Kidney tubule cell (primary cell): Measurements from ENCODE around the gene GMPPB.
A peak's percentile ranks its signal among the peaks of the same experiment; 100 is the strongest.
"Not testable (repeated sequence)": the region's sequence is repeated elsewhere in the genome, so short reads cannot be mapped to it uniquely, and the experiment has no call there.

Experiments
- DNase-seq: peaks from one replicate; pipeline ENCODE4 v3.0.0-alpha.2; 2018; ENCODE audit warnings: low spot score

GMPPB gene

DNA sequence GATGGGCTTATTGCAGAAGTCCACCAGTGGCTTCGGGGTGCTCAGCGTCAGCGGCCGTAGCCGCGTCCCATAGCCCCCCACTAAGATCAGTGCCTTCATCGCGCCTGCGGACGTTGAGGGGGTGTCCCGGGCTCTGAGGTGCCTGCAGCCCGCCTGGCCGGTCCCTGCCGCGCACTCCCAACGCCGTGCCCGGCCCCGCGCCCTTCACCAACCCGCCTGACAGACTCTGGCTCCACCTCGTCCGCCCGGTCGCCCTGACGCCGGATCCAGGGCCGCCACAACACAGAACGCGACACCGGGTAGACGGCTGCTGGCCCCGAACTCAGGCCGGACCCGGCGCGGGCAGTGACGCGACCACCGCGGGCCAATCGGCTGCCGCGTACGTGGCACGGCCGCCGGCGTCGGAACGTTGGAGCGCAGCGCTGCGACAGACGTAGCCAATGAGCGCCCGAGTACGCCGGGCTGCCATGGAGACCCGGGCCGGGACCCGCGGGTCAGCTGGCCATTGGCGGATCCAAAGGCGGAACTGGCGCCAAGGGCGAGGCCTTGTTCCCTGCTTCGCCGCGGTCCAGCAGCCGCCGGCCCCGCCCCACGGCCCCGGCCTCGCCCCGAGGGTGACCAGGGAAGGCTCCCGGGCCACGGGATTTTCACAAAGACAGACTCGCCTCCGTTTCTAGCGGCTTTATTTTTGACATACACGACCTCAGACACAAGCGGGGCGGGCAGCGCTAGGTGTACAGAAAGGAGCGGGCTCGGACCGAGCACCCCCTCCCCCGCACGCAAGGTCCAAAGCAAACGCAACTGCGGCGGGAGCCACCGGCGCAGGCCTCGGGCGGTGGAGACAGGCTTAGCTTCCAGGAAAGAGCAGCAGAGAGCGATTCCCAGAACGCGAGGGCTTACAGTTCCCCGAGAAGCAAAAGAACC, at the start of gene GMPPB:
Gene GMPPB (minus strand): TSS at position 324 of the 924 bp plus-strand sequence. CDS start 225 bp downstream, at position 99.
- peak; percentile 98 for DNase-seq

DNA sequence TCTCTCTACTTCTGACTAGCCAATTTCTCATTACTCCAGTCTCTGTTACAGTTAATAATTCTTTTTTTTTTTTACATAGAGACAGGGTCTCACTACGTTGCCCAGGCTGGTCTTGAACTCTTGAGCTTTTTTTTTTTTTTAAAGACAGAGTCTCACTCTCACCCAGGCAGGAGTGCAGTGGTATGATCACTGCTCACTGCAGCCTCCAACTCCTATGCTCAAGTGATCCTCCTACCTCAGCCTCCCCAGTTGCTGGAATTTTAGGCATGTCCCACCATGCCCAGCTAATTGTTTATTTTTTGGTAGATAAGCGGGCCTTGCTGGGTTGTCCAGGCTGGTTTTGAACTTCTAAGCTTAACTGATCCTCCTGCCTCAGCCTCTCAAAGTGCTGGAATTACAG, 49.0 kb upstream of the GMPPB start:
- DNase-seq: no peak

DNA sequence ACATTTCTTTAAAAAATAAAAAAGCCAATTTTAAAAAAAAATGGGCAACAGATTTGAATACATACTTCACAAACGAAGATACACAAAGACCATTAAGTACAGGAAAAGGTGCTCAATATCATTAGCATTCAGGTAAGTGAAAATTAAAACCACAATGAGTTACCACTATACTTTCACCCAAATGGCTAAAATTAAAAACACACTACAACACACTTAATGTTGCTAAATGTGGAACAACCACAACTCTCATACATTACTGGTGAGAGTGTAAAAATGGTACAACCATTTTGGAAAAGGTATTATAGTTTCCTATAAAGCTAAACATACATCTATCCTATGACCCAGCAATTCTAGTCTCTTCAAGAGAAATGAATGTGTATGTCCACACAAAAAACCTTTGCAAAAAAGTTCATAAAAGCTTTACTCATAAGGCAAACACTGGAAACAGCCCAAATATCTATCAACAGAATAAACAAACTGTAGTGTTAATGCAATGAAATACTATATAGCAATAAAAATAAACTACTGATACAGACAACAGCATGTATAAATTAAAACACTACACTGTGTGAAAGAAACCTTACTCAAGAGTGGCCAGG, 47.7 kb upstream of the GMPPB start:
- DNase-seq: no peak

DNA sequence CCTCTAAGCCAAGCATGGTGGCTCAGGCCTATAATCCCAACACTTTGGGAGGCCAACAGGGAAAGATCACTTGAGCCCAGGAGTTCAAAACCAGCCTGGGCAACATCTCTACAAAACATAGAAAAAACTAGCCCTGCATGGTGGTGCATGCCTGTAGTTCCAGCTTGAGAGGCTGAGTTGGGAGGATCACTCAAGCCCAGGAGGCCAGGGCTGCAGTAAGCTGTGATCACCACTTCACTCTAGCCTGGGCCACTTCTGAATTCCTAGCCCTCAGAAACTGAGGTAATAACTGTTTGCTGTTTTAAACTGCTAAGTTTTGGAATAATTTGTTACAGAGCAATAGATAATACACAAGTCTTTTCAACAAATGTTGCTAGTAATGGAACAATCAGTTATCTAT, 46.2 kb upstream of the GMPPB start:
- no peak for DNase-seq

DNA sequence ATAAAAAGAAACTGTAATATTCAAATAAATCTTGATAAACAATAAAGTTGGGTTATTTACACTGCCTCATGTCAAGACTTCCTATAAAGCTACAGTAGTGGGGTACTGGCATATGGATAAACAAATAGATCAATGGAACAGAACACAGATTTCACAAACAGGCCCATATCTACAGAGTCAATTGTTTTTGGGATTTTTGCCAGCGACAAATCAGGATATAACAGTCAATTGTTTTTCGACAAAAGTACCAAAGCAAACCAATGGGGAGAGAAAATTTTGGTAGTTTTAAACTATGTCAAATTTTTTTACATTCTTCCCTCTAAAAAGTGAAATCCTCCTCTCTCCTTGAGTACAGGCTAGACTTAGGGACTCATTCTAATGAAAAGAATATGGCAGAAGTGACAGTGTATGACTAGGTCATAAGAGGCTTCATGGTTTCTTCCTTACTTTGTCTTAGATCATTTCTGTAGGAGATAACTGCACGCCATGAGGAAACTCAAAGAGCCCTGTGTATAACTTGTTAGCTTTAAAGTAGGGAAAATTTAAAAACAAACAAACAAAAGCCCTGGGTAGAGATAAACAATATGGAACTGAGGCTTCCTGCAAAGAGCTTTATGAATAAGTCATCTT, 45.6 kb upstream of the GMPPB start:
- no peak for DNase-seq

DNA sequence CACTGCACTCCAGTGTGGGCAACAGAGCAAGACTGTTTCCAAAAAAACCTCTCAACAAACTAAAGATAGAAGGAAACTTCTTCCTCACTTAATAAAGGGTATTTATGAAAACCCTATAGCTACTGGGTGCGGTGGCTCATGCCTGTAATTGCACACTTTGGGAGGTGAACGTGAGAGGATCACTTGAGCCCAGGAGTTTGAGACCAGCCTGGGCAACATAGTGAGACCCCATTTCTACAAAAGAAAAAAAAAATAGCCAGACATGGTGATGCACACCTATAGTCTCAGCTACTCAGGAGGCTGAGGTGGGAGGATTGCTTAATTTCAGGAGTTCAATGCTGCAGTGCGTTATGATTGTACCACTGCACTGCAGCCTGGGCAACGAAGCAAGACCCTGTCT, 40.2 kb upstream of the GMPPB start:
- DNase-seq: no peak

DNA sequence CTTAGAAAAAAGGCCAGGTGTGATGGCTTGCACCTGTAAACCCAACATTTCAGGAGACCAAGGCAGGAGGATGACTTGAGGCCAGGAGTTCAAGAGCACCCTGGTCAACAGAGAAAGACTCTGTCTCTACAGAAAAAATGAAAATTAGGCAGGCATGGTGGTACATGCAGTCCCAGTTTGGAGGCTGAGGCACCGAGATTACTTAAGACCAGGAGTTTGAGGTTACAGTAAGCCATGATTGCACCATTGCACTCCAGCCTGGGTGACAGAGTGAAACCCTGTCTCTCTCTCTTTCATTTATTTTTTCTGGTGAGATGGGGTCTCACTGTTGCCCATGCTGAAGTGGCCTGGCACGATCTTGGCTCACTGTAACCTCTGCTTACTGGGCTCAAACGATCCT, 37.9 kb upstream of the GMPPB start:
- no peak for DNase-seq

DNA sequence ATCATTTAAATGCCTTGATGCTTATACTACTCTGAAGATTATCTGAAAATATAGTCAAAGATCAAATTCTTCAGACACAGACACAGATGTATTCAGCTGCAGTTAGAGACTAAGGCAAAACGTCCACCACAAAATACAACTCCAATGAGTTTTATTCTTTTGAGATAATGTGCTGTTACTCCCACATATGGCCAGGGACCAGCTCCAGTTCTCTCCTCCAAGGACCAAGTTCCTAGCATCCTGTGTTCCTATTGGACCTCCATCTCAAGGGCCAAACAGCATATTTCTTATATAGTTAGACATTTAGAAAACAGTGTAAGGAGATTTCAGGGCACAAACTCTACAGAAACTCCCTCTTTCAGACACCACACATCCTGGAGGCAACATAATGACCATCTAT, 35.5 kb upstream of the GMPPB start:
- no peak for DNase-seq

DNA sequence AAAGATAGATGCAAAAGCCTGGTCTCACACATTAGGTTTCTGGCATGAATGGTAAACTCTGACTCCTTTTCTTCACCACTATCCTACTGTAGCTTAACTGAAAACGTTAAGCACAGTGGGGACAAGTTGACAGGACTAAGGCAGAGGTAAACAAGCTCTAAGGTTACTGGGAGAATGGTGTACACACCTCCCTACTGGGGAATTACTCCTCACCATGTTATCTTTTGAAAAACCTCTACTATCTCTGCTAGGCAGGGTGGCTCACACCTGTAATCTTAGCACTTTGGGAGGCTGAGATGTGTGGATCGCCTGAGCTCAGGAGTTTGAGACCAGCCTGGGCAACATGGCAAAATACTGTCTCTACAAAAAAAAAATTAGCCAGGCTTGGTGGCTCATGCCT, 33.4 kb upstream of the GMPPB start:
- no peak for DNase-seq

DNA sequence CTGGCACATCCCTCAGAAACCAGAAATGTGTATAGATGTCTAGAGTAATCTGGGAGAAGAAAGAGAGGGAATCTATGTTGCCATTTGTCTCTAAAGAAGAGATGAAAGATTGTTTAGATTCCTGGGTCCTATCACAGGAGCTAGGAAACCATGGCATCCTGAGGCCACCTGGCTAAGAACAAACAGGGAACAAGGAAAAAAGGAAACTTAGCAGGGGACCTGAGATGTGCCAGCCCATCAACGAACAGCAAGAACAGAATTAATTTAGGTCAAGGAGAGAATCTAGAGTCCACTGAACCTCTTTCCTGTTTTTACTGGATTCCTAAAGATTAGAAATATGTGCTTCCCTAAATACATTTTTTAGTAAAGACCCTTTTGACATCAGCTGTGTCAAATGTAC, 32.3 kb upstream of the GMPPB start:
- no peak for DNase-seq

DNA sequence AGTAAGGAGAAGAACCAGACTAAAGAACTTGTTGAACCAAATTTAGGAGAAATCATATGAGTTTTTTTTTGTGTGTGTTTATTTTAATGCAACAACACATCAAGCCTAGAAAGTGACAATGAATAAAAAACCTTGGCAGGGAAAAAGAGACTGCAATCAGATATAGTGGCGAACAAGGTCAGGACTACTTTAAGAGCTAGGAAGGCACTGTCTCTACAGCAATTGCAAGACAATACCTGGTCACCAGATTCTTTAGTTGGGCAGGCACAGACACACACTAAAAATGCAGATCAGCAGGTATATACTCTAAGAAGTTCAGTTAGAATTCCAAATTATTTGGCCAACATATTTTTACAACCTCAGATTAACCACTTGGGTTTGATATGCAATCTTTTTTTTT, 30.8 kb upstream of the GMPPB start:
- DNase-seq: no peak

DNA sequence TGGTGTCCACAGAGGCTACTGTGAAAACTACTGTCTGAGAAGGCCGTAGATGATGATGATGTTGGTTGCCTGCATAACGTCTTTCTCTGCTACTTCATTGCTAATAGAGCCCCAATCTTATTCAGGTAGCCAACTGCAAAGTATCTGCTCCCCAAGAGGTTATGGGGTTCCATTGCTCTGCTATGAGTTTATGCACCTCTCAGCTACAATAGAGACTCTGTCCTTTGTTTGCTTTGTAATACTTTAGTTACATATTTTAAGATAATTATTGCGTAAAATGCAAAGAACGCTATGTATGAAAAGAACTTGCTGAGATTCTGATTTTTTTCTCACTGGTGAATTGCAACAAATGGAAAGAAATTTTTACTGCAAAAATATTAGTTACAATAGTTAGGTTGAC, 27.8 kb upstream of the GMPPB start:
- no peak for DNase-seq

DNA sequence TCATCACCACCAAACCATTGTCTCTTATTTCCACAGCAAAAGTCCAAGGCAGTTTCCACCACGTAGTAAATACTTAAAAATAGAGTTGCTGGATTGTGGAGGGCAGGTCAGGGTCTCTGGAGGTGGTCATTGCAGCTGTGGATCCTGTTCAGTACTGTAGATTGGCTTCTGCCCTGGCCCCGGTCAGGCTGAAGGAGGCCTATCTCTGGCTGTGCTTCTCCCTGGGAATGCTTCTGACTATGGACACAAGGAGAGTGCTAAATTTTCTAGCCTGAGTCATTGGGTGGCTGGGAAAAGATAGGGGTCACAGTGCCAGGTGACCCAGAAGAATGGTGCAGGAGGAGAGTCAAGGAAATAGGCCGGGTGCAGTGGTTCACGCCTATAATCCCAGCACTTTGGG, 26.3 kb upstream of the GMPPB start:
- peak; percentile 55 for DNase-seq

DNA sequence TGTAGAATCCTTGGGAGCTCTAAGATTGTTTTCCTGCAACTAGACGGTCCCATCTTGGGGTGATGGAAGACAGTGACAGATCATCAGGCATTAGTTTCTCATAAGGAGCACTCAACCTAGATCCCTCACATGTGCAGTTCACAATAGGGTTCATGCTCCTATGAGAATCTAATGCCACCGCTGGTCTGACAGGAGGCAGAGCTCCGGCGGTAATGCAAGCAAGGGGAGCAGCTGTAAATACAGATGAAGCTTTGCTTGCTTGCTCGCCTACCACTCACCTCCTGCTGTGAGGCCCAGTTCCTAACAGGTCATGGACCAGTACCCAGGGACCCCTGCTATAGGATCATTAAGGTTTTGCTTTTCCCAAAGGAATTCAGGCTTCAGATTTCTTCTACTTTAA, 25.1 kb upstream of the GMPPB start:
- DNase-seq: not testable (repeated sequence)

DNA sequence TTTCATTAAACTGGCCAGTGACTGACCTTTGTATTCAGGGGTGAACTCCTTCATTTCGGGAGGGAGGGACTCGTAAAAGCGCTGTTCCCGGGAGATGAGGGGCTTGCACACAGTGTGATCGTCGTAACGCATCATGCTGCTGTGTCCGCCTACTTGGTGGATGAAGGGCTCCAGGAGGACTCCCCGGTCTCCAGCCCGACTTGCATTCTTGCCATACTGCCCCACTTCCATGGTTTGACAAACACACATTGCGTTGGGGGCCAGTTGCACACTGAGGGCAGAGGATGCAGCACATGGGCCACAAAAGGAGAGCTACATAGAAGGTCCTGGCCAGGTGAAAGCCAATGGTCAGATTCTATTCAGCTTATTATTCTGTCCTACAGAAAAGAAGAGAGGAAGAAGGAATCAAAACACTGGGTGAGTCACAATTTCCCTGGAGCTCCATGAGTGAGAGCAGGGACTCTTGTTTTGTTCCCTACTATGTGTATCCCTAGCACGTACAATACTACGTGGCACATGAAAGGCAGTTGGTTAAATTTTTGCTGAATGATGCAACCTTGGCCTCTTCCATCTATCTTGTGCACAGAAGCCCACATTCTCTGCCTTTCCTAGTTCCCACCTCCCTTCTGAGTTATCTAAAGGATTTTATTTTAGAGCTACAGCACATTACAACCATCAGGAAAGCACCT, 24.2 kb upstream of the GMPPB start:
- DNase-seq: peak; percentile 65

DNA sequence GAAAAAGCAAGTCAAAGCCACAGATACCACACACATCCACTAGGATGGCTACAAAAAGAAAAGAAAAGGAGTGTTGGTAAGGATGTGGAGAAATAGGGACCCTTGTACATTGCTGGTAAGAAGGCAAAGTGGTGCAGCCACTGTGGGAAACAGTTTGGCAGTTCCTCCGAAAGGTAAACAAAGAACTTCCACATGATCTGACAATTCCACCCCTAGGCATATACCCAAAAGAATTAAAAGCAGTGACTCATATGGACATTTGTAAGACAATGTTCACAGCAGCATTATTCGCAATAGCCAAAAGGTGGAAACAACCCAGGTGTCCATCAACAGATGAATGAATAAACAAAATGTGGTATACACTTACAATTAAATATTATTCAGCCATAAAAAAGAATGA, 22.2 kb upstream of the GMPPB start:
- no peak for DNase-seq

DNA sequence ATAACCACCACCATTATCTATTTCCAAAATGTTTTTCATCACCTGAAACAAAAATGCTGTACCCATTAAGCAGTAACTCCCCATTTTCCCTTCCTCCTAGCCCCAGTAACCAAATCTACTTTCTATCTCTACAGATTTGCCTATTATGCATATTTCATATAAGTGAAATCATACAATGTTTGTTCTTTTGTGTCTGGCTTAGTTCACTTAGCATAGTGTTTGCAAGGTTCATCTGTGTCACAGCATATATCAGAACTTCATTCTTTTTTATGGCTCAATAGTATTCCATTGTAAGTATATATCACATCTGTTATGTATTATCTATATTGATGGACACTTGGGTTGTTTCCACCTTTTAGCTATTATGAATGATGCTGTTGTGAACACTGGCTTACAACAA, 16.7 kb upstream of the GMPPB start:
- DNase-seq: no peak

DNA sequence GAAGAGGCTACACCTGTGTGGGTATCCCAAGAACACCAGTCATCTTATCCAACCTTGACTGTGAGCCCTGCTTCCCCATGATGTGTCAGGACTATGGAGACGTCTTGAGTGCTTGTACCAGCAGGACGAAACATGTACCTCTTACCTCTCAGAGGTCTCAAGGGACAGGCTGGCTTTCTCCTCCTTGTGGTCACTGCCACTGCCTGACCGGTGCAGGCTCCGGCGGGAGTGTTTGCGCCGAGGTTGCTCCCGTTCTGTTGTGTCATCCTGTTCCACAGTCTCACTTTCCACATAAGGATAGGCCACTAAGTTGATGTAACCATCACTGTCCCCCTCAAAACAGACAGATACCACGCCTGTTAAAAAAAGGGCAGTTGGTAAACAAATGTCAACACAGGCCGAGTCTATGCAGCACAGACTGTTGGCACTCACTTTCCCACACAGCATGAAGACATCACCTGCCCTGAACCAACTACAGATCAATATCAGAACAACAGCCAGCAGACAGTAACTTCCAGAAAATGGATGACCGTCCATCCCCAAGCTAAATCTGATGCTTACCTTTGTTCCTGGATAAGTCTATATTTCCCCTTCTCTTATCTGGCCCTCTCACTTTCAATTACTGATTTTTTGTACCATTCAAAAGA, 14.4 kb upstream of the GMPPB start:
- DNase-seq: no peak

DNA sequence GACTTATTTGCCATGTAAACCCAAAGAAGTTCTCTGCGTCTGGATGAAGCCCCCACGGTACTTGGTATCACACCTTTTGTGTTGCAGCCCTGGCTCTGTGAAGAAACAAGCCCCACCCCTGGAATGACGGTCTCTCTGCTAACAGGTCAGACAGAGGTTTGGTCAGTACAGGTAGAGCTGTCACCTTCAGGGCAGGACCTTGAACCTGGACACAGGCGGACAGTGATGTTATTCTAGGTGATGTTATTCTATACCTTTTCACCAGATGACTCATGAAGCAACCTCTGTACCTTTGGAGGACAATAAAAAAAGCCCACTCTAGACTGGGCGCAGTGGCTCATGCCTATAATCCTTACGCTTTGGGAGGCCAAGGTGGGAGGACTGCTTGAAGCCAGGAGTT, 11.0 kb upstream of the GMPPB start:
- no peak for DNase-seq

DNA sequence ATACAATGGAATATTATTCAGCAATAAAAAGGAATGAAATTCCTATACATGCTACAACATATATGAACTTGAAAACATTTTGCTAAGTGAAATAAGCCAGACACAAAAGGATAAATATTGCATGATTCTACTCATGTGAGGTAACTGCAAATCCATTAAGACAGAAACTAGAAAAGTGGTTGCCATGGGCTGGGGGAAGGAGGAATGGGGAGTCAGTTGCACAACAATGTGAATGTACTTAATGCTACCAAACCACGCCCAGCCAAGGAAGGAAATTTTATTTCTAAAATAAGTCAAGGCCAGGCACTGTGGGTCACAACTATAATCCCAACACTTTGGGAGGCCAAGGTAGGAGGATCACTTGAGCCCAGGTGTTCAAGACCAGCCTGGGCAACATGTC, 9.8 kb upstream of the GMPPB start:
- no peak for DNase-seq

DNA sequence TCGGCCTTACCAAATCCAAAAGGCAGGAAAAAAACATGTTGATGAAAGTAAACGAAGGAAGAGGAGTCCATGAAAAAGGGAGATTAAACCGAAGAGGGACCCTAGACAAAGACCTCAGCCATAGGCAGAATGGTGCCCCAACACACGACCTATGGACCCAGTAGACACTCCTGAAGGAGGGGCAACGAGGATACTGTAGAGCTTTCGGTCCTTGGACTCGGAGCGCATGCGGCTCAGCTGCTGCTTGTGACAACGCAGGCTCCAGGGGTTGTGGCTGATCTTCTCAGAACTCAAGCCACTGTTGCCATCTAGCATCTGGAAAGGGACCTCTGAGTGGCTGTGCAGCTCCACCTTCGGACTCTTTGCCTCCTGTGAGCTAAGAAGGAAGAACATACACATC, 8.8 kb upstream of the GMPPB start:
- no peak for DNase-seq

DNA sequence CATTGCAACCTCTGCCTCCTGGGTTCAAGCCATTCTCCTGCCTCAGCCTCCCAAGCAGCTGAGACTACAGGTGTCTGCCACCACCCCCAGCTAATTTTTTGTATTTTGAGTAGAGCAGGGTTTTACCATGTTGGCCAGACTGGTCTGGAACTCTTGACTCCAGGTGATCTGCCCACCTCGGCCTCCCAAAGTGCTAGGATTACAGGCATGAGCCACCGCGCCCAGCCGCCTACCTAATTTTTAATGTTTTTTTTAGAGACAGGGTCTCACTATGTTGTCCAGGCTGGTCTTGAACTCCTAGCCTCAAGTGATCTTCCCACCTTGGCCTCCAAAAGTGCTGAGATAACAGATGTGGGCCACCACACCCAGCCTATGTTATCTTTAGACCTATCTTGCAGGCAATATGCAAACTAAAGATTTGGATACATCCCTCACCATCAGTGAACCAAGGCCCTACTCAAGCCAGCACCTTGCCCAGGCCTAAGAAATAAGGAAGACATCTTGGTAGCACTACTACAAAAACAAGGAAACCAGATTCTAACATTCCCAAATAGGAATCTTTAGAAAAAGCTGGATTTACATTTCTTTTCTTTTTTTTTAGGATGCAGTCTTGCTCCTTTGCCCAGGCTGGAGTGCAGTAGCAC, 6.3 kb upstream of the GMPPB start:
- no peak for DNase-seq
